ENCODE results near the gene IP6K2. TPM values are rescaled to one million over a fixed set of nuclear protein-coding genes. Genes with fewer than 3 reads are reported as not detected.

The IP6K2 gene
- total RNA-seq, 1 donor from 2014 or later: 104 TPM

DNA sequence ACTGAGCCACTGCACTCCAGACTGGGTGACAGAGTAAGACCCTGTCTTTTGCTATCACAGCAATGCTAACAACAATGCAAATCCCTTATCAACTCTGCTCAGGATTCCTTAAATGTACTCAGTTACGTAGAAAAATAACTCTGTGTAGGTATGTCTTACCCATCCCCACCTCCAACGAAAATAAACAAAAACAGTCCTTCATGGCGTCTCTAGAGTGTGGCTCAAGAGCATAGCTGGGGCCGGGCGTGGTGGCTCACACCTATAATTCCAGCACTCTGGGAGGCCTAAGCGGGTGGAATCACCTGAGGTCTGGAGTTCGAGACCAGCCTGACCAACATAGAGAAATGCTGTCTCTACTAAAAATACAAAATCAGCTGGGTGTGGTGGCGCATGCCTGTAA is 18.1 kb downstream of the IP6K2 start:
- no peak overlapping the region for H3K4me3 Mint-ChIP-seq (ENCODE audit: unreplicated experiment)
- H3K27me3 Mint-ChIP-seq (ENCODE audit: unreplicated experiment): no peaks in the 10 kb centered on the region
- no peak for DNase-seq (ENCODE audit: extremely low spot score, unreplicated experiment)
- H3K4me1 Mint-ChIP-seq (ENCODE audit: unreplicated experiment): peaks cover 38% of the 10 kb centered on the region
- TF ChIP-seq, protein P1, sequence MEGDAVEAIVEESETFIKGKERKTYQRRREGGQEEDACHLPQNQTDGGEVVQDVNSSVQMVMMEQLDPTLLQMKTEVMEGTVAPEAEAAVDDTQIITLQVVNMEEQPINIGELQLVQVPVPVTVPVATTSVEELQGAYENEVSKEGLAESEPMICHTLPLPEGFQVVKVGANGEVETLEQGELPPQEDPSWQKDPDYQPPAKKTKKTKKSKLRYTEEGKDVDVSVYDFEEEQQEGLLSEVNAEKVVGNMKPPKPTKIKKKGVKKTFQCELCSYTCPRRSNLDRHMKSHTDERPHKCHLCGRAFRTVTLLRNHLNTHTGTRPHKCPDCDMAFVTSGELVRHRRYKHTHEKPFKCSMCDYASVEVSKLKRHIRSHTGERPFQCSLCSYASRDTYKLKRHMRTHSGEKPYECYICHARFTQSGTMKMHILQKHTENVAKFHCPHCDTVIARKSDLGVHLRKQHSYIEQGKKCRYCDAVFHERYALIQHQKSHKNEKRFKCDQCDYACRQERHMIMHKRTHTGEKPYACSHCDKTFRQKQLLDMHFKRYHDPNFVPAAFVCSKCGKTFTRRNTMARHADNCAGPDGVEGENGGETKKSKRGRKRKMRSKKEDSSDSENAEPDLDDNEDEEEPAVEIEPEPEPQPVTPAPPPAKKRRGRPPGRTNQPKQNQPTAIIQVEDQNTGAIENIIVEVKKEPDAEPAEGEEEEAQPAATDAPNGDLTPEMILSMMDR (IDR thresholded peaks at IDR 0.05): no peak
- peaks cover 24% of the 10 kb centered on the region for H3K36me3 Mint-ChIP-seq (ENCODE audit: unreplicated experiment)
- H3K27ac Mint-ChIP-seq (ENCODE audit: unreplicated experiment): no peak overlapping the region
- H3K9me3 Mint-ChIP-seq (ENCODE audit: unreplicated experiment): no peaks in the 10 kb centered on the region

DNA sequence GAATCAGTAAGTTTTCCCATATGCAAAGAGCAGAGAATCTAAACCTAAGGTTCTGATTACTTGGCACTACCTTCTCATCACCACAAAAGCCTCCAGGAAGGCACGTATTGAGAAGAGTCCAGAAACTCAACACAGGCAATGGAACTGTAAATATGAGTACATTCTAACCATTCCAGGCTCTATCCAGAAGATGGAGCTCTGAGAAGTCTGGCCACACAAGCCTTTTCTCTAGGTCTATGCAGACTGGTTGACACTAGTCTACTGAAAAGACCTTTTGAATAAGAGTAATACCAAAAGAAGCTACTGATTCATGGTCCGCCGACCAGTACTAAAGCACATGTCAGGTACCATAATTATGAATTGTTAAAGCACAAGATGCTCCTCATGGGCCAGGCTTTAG is 19.1 kb downstream of the IP6K2 start:
- DNase-seq (ENCODE audit: extremely low spot score, unreplicated experiment): no peak
- Mint-ChIP-seq H3K9me3 (ENCODE audit: unreplicated experiment) (no peaks in the 10 kb centered on the region), H3K4me3 (ENCODE audit: unreplicated experiment) (no peak overlapping the region), H3K36me3 (ENCODE audit: unreplicated experiment) (peaks cover 30% of the 10 kb centered on the region), H3K27ac (ENCODE audit: unreplicated experiment) (no peak overlapping the region), H3K4me1 (ENCODE audit: unreplicated experiment) (peaks cover 46% of the 10 kb centered on the region), H3K27me3 (ENCODE audit: unreplicated experiment) (no peaks in the 10 kb centered on the region)
- TF ChIP-seq, protein P1 (IDR thresholded peaks at IDR 0.05): no peak

DNA sequence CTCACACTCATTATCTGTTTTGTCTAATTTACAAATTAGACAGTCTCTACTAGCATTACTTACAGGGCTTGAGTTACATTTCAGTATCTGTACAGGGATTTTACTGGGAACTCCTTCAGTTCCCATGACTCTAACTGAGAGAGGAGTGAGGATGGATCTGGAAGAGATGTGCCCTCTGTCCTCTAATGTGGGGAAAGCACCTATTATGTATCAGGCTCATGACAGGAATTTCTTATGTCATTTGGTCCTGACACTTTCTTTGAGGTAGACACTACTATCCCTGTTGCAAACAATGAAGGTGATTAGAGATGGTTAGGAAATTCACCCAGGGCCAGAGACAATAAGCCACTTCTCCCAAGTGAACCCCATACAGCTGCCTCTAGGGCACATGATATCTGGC is 20.4 kb downstream of the IP6K2 start:
- no peak for DNase-seq (ENCODE audit: extremely low spot score, unreplicated experiment)
- Mint-ChIP-seq H3K27me3 (ENCODE audit: unreplicated experiment) (no peaks in the 10 kb centered on the region), H3K9me3 (ENCODE audit: unreplicated experiment) (no peaks in the 10 kb centered on the region), H3K27ac (ENCODE audit: unreplicated experiment) (peak overlapping the region; percentile 56), H3K36me3 (ENCODE audit: unreplicated experiment) (peaks cover 31% of the 10 kb centered on the region), H3K4me1 (ENCODE audit: unreplicated experiment) (peaks cover 42% of the 10 kb centered on the region), H3K4me3 (ENCODE audit: unreplicated experiment) (no peak overlapping the region)
- TF ChIP-seq, protein P1 (IDR thresholded peaks at IDR 0.05): no peak

DNA sequence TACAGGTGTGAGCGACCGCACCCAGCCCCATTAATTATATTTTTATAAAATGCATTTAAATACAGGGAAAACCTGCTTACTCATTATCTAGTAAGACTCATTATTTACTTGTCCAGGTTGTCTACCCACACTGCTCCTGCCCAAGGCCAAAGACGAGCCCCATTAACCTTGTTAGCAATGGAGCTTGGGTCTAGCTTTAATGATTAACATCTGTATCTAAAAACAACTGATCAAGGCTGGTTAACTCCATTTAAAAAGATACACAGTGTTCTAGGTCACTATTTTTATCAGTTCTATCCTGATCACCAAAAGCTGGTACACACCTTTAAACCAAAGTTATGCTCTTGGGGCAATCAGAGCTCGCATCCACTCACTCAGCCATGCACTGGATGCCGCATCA is 20.9 kb downstream of the IP6K2 start:
- TF ChIP-seq, protein P1 (IDR thresholded peaks at IDR 0.05): no peak
- H3K36me3 Mint-ChIP-seq (ENCODE audit: unreplicated experiment): peaks cover 33% of the 10 kb centered on the region
- no peaks in the 10 kb centered on the region for H3K9me3 Mint-ChIP-seq (ENCODE audit: unreplicated experiment)
- H3K27ac Mint-ChIP-seq (ENCODE audit: unreplicated experiment): peak overlapping the region; percentile 56
- no peak for DNase-seq (ENCODE audit: extremely low spot score, unreplicated experiment)
- peaks cover 42% of the 10 kb centered on the region for H3K4me1 Mint-ChIP-seq (ENCODE audit: unreplicated experiment)
- no peak overlapping the region for H3K4me3 Mint-ChIP-seq (ENCODE audit: unreplicated experiment)
- H3K27me3 Mint-ChIP-seq (ENCODE audit: unreplicated experiment): no peaks in the 10 kb centered on the region

DNA sequence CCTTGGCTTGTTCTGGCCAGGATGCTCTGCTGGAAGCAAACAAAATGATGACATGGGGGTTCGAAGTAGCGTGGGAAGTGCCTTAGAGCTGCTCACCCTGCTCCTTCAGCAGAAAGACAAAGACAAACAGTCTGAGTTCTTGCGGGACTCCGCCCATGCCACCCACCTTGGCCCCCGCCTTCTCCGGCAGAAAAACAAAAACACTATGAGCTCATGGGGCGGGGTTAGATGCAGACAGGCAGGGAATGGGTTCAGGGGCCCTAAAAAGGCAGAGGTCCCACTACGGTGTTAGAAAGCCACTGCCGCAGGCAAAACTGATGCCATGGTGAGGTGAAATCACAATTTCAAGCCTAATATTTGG is 21.6 kb downstream of the IP6K2 start:
- Mint-ChIP-seq H3K36me3 (ENCODE audit: unreplicated experiment) (peaks cover 37% of the 10 kb centered on the region), H3K4me3 (ENCODE audit: unreplicated experiment) (peak overlapping the region; percentile 69), H3K27ac (ENCODE audit: unreplicated experiment) (peak overlapping the region; percentile 93), H3K9me3 (ENCODE audit: unreplicated experiment) (no peaks in the 10 kb centered on the region), H3K27me3 (ENCODE audit: unreplicated experiment) (no peaks in the 10 kb centered on the region), H3K4me1 (ENCODE audit: unreplicated experiment) (peaks cover 38% of the 10 kb centered on the region)
- TF ChIP-seq, protein P1 (IDR thresholded peaks at IDR 0.05): no peak
- no peak for DNase-seq (ENCODE audit: extremely low spot score, unreplicated experiment)

Measured in osteocyte (in vitro differentiated cells).